OCI-LY7 (cell line): ENCODE results near the gene ARL6IP6. TPM values are rescaled to one million over a fixed set of nuclear protein-coding genes. Genes with fewer than 3 reads are reported as not detected.

Experiments used
- BruUV-seq: library from RNA; stranded (reverse); fragments of 400-500 nt; replicated peaks from 2 replicates; lab custom pipeline; 2021; lab: Mats Ljungman, UMichigan
- CTCF ChIA-PET: fragments of 300-600 bp; sonication (Branson Sonifier 250); formaldehyde crosslinking; loops from one replicate; lab custom pipeline; 2022; ENCODE audit warnings: antibody characterized with exemption; ENCODE audit not compliant: unreplicated experiment; lab: Charles Lee
- POLR2A ChIA-PET: fragments of 300-600 bp; sonication (Branson Sonifier 250); formaldehyde crosslinking; loops from one replicate; lab custom pipeline; 2022; ENCODE audit warnings: antibody characterized with exemption; lab: Charles Lee
- DNase-seq: peaks from one replicate; pipeline ENCODE4 v3.0.0-alpha.2; 2015; ENCODE audit warnings: low spot score
- H2AFZ ChIP-seq: fragments of 200-600 bp; sonication (generic), shearing (Covaris generic); 2 replicates; pipeline ENCODE4 v1.6.1; 2014; ENCODE audit warnings: mild to moderate bottlenecking, antibody characterized with exemption, low read length, moderate library complexity
- H3K27ac ChIP-seq: fragments of 200-600 bp; sonication (generic); 2 replicates; pipeline ENCODE4 v1.5.1; 2014; ENCODE audit warnings: mixed run types, low read depth, mild to moderate bottlenecking, moderate library complexity, low read length, inconsistent platforms; ENCODE audit not compliant: poor library complexity, severe bottlenecking
- H3K36me3 ChIP-seq: fragments of 200-600 bp; sonication (generic); 2 replicates; pipeline ENCODE4 v1.6.1; 2014; ENCODE audit warnings: mild to moderate bottlenecking, antibody characterized with exemption, low read length, moderate library complexity, mixed read lengths; ENCODE audit not compliant: insufficient read depth
- H3K4me1 ChIP-seq: fragments of 200-600 bp; sonication (generic); 2 replicates; pipeline ENCODE4 v1.5.1; 2014; ENCODE audit warnings: mild to moderate bottlenecking, low read length; ENCODE audit not compliant: insufficient read depth, poor library complexity, severe bottlenecking
- H3K4me2 ChIP-seq: fragments of 200-600 bp; sonication (generic); 2 replicates; pipeline ENCODE4 v1.6.1; 2014; ENCODE audit warnings: mild to moderate bottlenecking, low read length
- H3K4me3 ChIP-seq: fragments of 200-600 bp; sonication (generic); 2 replicates; pipeline ENCODE4 v1.5.1; 2014; ENCODE audit warnings: mild to moderate bottlenecking, low read depth, low read length; ENCODE audit not compliant: poor library complexity, severe bottlenecking
- H3K79me2 ChIP-seq: fragments of 200-600 bp; sonication (generic); 2 replicates; pipeline ENCODE4 v1.6.1; 2016; ENCODE audit warnings: low read depth, mild to moderate bottlenecking, low read length, moderate library complexity, mixed read lengths; ENCODE audit not compliant: insufficient read depth
- H3K9me2 ChIP-seq: fragments of 200-600 bp; sonication (generic); 2 replicates; pipeline ENCODE4 v1.6.1; 2016; ENCODE audit warnings: mild to moderate bottlenecking, low read length, mixed read lengths; ENCODE audit not compliant: insufficient read depth
- H3K9me3 ChIP-seq: fragments of 200-600 bp; sonication (generic); 2 replicates; pipeline ENCODE4 v1.6.1; 2014; ENCODE audit warnings: mild to moderate bottlenecking, mixed run types, low read length, mixed read lengths
- H4K20me1 ChIP-seq: fragments of 200-600 bp; sonication (generic); 2 replicates; pipeline ENCODE4 v1.6.1; 2014; ENCODE audit warnings: mild to moderate bottlenecking, antibody characterized with exemption, low read length, moderate library complexity, mixed read lengths; ENCODE audit not compliant: insufficient read depth
- CTCF ChIP-seq: fragments of 200-600 bp; sonication (generic); conservative IDR thresholded peaks from 2 replicates; pipeline ENCODE4 v1.5.1; 2014; ENCODE audit warnings: mild to moderate bottlenecking, antibody characterized with exemption, low read length, moderate library complexity, mixed read lengths
- EZH2phosphoT487 ChIP-seq: fragments of 200-600 bp; sonication (generic); IDR thresholded peaks from 2 replicates; pipeline ENCODE4 v1.6.1; 2018; ENCODE audit warnings: low read depth, borderline replicate concordance, mild to moderate bottlenecking, mixed run types, antibody characterized with exemption, low read length, moderate library complexity, mixed read lengths
- intact Hi-C: fragments of 100-400 bp; cut with micrococcal nuclease; formaldehyde crosslinking; loops from one replicate; pipeline ENCODE4 v1.10.0; 2022; ENCODE audit not compliant: unreplicated experiment
- total RNA-seq, 2 experiments: library from RNA; depleted of rRNA in 1 of 2; stranded (reverse); fragments of >200 nt in 1 of 2; shearing (Covaris generic) in 1 of 2; gene quantifications; 2 replicates each; pipeline ENCODE4 v1.2.3, GENCODE V29; 2014 to 2022

Gene ARL6IP6
- total RNA-seq, 2 experiments from 2014 or later, result 34.6 to 61.8 TPM

GRCh38 chr2:152715854-152716428 lies 2.5 kb upstream of the ARL6IP6 start:
- Histone ChIP-seq H3K9me2 (no peaks in the 10 kb centered on the region), H3K9me3 (peaks cover 1% of the 10 kb centered on the region; the same call in 1 of the 2 replicates), H3K36me3 (peaks cover 63% of the 10 kb centered on the region), H2AFZ (no peak overlapping the region), H3K79me2 (peaks cover 85% of the 10 kb centered on the region), H3K4me3 (peak overlapping the region; percentile 76), H3K27ac (peak overlapping the region; percentile 89), H3K4me1 (peaks cover 23% of the 10 kb centered on the region), H3K4me2 (peak overlapping the region; percentile 75), H4K20me1 (peaks cover 46% of the 10 kb centered on the region)
- DNase-seq, result peak; percentile 66
- POLR2A ChIA-PET, result interaction anchor here (0.6 to 5.5 kb wide), 9 partner anchors 11 to 49 kb away, joined by 3 to 45 read pairs (median 4); no protein-coding TSS in a partner anchor
- BruUV-seq, result TSS peak; percentile 30
- intact Hi-C loops, result loop anchor here (5.0 kb wide), 1 partner anchor 889 kb away; the partner anchor contains the start of gene ARL5A
- peak; percentile 87 for TF ChIP-seq CTCF
- no peak for TF ChIP-seq EZH2phosphoT487
- CTCF ChIA-PET, result no interaction called here

GRCh38 chr2:152716805-152717227 lies 1.6 kb upstream of the ARL6IP6 start:
- peak overlapping the region; percentile 89 for H3K27ac ChIP-seq
- H3K4me2 ChIP-seq, result peak overlapping the region; percentile 75
- peaks cover 63% of the 10 kb centered on the region for H3K36me3 ChIP-seq
- peaks cover 31% of the 10 kb centered on the region for H3K4me1 ChIP-seq
- no peaks in the 10 kb centered on the region for H3K9me3 ChIP-seq
- ChIA-PET POLR2A (interaction anchor here (0.6 to 5.5 kb wide), 11 partner anchors 10 to 552 kb away, joined by 3 to 45 read pairs (median 4); no protein-coding TSS in a partner anchor), CTCF (interaction anchor here (0.6 to 0.9 kb wide), 2 partner anchors 112 to 541 kb away, joined by 4 to 12 read pairs; partner anchors contain the start of gene STAM2)
- DNase-seq, result peak; percentile 55
- H3K79me2 ChIP-seq, result peaks cover 85% of the 10 kb centered on the region
- TF ChIP-seq EZH2phosphoT487 (no peak), CTCF (no peak)
- intact Hi-C loops, result loop anchor here (1.0 to 5.0 kb wide), 2 partner anchors 542 to 890 kb away; partner anchors contain the start of genes ARL5A and STAM2
- H4K20me1 ChIP-seq, result peaks cover 54% of the 10 kb centered on the region
- BruUV-seq, result no TSS peak
- no peaks in the 10 kb centered on the region for H3K9me2 ChIP-seq
- H2AFZ ChIP-seq, result peak overlapping the region; percentile 15; the same call in 1 of the 2 replicates
- H3K4me3 ChIP-seq, result peak overlapping the region; percentile 76
